AG09309 (cell line): ENCODE measurements around the gene LRTM2.
A peak's percentile ranks its signal among the peaks of the same experiment; 100 is the strongest.

Experiments
- DNase-seq: peaks from one replicate; pipeline ENCODE4 v3.0.0-alpha.2; 2010; ENCODE audit warnings: low read depth
- H3K4me3 ChIP-seq: 2 replicates; pipeline ENCODE4 v1.5.1; 2011; ENCODE audit warnings: mild to moderate bottlenecking, low read depth, low read length, moderate library complexity; ENCODE audit not compliant: control insufficient read depth
- CTCF ChIP-seq: IDR thresholded peaks from 2 replicates; pipeline ENCODE4 v1.5.1; 2011; ENCODE audit warnings: mild to moderate bottlenecking, low read depth, low read length, inconsistent platforms; ENCODE audit not compliant: insufficient read depth, control insufficient read depth; ENCODE audit errors: missing control alignments

The LRTM2 gene

GRCh38 chr12:1828856-1829255, 8.5 kb downstream of the LRTM2 start:
- DNase-seq = no peak
- H3K4me3 ChIP-seq = no peak overlapping the region
- TF ChIP-seq CTCF = no peak

- no peak for DNase-seq
- H3K4me3 ChIP-seq = no peak overlapping the region
- no peak for TF ChIP-seq CTCF
Observed at GRCh38 chr12:1829306-1829900, 9.0 kb downstream of the LRTM2 start.

- no peak for TF ChIP-seq CTCF
- H3K4me3 ChIP-seq = no peak overlapping the region
- no peak for DNase-seq
Observed at GRCh38 chr12:1830401-1830845, 10.1 kb downstream of the LRTM2 start.

- no peak overlapping the region for H3K4me3 ChIP-seq
- DNase-seq = peak; percentile 7
- no peak for TF ChIP-seq CTCF
Observed at GRCh38 chr12:1830981-1831963, 10.9 kb downstream of the LRTM2 start.

- H3K4me3 ChIP-seq = no peak overlapping the region
- TF ChIP-seq CTCF = no peak
- no peak for DNase-seq
Observed at GRCh38 chr12:1832801-1833595, 12.6 kb downstream of the LRTM2 start.

- no peak overlapping the region for H3K4me3 ChIP-seq
- no peak for DNase-seq
- no peak for TF ChIP-seq CTCF
Observed at GRCh38 chr12:1833596-1834028, 13.2 kb downstream of the LRTM2 start.
